NB4 (cell line): ENCODE measurements around the gene CACNG4.

Experiments used
- MYC ChIP-seq: IDR thresholded peaks from 2 replicates; pipeline ENCODE4 v1.6.1; 2011; ENCODE audit warnings: low read depth, low read length
- POLR2A ChIP-seq: IDR thresholded peaks from 2 replicates; pipeline ENCODE4 v1.6.1; 2011; ENCODE audit warnings: mild to moderate bottlenecking; ENCODE audit not compliant: insufficient read length; ENCODE audit errors: extremely low read depth
- TF ChIP-seq, protein P1 (sequence below): IDR thresholded peaks from one replicate; pipeline ENCODE4 v1.5.1; 2012; ENCODE audit warnings: low read depth, low read length
- TF ChIP-seq, protein P2 (sequence below): IDR thresholded peaks from 2 replicates; pipeline ENCODE4 v1.6.1; 2011; ENCODE audit warnings: low read depth, low read length

DNA sequence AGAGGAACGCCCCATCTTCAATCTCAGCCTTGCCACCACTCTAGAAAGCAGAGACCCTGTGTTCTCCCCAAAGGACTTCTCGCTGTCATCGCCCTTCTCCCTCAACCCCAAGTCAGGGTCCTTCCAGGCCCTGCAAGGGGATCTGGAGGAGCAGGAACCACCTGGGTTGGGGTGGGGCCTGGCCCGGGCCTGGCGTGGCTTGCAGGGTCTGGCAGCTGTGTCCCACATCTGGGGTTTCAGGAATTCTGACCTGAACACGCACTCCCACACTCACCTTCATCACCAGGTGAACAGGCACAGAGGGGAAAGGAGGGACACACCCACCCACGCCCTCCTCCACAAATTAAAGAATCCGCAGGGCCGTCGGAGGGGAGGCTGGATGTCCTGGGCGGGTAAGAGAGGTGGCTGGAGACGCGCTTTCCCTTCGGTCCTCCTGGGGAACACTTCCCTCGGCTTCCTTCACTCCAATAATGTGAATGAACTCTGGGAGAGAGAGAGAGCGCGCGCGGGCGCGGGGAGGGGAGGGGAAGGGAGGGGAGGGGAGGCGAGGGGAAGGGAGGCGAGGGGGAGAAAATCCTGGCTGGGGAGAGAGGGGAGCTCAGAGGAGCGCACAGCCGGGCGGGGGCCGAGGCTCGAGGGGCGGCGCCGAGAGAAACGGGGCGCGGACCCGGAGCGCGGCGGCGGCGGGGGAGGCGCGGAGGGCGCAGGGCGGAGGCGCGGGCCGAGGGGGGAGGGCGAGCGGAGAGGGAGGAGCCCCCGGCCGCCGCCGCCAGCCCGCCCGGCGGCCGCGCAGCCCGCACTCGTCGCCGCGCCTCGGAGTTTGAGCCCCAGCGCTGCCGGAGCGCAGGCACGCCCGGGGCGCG, at the start of gene CACNG4:
- TF ChIP-seq MYC (no peak), POLR2A (no peak)
- TF ChIP-seq, protein P1, sequence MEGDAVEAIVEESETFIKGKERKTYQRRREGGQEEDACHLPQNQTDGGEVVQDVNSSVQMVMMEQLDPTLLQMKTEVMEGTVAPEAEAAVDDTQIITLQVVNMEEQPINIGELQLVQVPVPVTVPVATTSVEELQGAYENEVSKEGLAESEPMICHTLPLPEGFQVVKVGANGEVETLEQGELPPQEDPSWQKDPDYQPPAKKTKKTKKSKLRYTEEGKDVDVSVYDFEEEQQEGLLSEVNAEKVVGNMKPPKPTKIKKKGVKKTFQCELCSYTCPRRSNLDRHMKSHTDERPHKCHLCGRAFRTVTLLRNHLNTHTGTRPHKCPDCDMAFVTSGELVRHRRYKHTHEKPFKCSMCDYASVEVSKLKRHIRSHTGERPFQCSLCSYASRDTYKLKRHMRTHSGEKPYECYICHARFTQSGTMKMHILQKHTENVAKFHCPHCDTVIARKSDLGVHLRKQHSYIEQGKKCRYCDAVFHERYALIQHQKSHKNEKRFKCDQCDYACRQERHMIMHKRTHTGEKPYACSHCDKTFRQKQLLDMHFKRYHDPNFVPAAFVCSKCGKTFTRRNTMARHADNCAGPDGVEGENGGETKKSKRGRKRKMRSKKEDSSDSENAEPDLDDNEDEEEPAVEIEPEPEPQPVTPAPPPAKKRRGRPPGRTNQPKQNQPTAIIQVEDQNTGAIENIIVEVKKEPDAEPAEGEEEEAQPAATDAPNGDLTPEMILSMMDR, result no peak
- TF ChIP-seq, protein P2, sequence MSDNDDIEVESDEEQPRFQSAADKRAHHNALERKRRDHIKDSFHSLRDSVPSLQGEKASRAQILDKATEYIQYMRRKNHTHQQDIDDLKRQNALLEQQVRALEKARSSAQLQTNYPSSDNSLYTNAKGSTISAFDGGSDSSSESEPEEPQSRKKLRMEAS, result no peak
